Astrocyte of the spinal cord (primary cell): ENCODE measurements around the gene CELSR3.
A peak's percentile ranks its signal among the peaks of the same experiment; 100 is the strongest.

ENCODE experiments used
- DNase-seq: peaks from one replicate; pipeline ENCODE4 v3.0.0; 2011; ENCODE audit warnings: low read depth, low spot score
- H3K4me3 ChIP-seq: 2 replicates; pipeline ENCODE4 v1.5.1; 2011; ENCODE audit warnings: low read depth, mild to moderate bottlenecking, low read length, moderate library complexity
- in situ Hi-C: cut with HindIII; loops from 2 replicates; pipeline ENCODE4 v1.10.0; 2017; ENCODE audit warnings: low sequenced_read_pairs
- TF ChIP-seq, protein P1 (sequence below): IDR thresholded peaks from 2 replicates; pipeline ENCODE4 v1.5.1; 2012; ENCODE audit warnings: low read depth, mild to moderate bottlenecking, low read length, inconsistent platforms

CELSR3 gene

DNA sequence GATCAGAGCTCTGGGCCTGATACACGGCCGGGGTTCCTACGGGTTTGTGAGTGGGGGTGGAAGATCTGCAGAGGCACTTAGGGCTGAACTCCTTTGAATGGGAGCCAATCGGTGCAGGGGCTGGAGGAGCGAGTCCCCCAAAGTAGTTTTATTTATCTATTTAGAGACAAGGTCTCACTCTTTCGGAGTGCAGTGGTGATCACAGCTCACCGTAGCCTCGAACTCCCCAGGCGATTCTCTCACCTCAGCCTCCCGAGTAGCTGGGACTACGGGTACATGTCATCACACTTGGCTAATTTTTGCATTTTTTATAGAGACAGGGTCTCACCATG, 1.6 kb upstream of the CELSR3 start:
- in situ Hi-C loops = no loop called here
- DNase-seq = no peak
- H3K4me3 ChIP-seq = peak overlapping the region; percentile 57
- TF ChIP-seq, protein P1, sequence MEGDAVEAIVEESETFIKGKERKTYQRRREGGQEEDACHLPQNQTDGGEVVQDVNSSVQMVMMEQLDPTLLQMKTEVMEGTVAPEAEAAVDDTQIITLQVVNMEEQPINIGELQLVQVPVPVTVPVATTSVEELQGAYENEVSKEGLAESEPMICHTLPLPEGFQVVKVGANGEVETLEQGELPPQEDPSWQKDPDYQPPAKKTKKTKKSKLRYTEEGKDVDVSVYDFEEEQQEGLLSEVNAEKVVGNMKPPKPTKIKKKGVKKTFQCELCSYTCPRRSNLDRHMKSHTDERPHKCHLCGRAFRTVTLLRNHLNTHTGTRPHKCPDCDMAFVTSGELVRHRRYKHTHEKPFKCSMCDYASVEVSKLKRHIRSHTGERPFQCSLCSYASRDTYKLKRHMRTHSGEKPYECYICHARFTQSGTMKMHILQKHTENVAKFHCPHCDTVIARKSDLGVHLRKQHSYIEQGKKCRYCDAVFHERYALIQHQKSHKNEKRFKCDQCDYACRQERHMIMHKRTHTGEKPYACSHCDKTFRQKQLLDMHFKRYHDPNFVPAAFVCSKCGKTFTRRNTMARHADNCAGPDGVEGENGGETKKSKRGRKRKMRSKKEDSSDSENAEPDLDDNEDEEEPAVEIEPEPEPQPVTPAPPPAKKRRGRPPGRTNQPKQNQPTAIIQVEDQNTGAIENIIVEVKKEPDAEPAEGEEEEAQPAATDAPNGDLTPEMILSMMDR = no peak

DNA sequence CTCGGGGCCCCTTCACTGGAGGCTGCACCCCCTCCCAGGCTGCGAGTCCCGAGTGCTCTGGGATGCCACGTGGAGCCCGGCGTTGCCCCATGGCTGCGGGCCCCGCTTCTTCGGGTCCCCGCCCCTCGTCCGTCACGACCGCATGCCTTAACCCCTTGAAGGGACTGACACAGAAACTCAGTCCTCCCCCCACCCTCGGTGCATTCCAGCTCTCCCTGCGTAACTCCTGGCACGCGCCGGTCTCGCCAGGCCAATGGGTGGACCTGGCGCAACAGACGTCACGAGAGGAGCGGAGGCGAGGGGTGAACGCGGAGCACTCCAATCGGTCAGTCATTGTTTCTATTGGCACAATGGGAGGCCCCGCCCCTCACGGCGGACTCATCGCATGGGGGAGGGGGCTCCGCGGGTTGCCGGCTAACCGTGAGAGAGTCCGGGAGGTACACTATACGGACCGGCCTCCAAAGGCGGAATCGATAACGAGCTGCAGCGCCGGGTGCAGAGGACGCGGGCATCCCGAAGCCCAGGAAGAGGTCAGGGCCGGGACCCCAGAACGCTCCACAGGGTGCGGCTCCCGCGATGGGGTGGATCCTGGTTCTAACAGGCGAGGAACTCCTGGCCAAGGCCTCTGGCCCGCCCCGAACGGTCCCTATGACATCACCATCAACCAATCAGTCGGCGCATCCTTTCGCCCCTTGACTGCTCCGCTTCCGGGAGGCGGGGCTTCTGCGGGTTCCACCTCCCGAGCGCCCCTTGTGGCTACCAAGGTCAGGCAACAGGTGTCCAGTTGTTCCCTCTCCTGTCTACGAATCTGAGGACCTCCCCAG, 1.0 kb upstream of the CELSR3 start:
- TF ChIP-seq, protein P1 = peak; percentile 85
- peak overlapping the region; percentile 57 for H3K4me3 ChIP-seq
- peak; percentile 97 for DNase-seq
- in situ Hi-C loops = no loop called here

DNA sequence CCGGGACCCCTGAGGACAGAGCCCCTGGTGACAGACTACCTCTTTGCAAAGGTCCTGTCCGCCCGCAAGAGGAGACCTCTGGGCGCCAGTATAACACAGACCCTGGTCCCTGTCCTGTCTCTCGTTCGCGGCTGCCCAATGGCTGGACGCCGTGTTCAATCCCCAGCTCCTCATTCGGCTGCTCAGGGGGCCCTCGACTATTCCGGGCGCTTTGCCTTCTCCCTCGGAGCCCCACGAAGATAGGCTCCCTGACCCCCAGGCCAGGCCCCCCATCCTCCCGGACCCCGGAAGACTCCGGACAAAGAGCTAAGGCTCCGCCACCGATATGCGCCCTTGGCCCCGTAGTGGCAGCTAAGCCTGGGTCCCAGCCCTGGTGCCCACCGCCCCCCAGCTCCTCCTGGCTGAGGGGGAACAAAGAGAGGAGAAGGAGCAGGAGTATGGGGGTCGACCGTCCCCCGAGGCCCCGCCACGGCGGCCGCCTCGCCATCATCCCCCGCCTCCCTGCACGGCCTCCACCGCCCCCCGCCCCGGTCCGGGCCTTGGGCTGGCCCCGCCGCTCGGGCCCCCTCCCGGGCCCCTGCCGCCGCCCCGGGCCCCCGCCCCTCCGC, 437 bp downstream of the CELSR3 start:
- in situ Hi-C loops = no loop called here
- H3K4me3 ChIP-seq = no peak overlapping the region
- TF ChIP-seq, protein P1 = no peak
- DNase-seq = no peak

DNA sequence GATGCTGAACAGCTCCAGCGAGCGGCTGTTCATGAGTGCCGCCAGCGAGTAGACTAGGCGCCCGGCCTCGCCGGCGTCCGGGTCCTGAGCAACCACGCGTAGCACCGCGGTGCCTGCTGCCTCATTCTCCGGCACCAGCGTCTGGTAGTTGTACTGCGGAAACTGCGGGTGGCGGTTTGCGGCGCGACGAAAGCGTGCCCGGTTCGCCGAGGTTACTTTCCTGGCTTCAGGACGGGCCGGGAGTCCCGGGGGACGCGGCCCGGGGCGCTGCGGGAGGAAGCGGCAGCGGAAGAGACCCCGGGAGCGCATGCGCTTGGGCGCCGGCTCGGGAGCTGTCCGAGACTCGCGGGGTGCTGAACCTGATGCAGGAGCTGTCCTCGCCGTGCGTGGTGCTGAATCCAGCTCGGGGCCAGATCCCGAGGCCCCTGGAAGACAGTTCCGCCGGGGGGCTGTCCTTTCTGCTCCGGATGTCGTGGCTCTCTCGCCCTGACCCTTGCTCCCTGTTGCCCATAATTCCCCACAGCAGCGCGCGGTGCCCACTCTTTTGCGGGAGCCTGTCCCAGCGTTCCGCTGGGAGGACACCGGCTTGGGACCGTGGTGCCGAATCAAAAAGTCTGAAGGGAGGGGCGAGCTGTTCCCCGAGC, 1.1 kb downstream of the CELSR3 start:
- TF ChIP-seq, protein P1 = no peak
- DNase-seq = peak; percentile 44
- peak overlapping the region; percentile 31 for H3K4me3 ChIP-seq
- in situ Hi-C loops = no loop called here

DNA sequence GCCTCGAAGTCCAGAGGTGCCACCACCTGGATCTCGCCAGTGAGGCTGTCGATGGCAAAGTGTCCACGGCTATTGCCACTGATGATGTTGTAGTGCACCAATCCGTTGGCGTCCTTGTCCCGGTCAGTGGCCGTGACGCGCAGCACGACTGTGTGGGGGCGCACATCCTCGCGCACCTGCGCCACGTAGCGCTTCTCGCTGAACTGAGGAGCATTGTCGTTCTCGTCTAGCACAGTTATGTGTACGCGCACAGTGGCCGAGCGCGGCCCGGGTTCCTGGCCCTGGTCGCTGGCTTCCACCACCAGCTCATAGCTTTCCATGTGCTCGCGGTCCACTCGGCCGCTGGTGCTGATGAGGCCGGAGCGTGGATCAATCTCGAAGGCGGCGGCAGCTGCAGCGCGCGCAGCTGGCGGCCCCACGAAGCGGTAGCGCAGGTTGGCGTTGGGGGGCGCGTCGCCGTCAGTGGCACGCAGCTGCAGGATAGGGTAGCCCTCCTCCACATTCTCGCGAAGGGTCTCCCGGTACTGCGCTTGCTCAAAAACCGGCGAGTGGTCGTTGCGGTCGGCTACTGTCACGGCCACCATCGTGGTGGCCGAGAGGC, 1.8 kb downstream of the CELSR3 start:
- DNase-seq = no peak
- H3K4me3 ChIP-seq = peak overlapping the region; percentile 31
- in situ Hi-C loops = no loop called here
- TF ChIP-seq, protein P1 = no peak

DNA sequence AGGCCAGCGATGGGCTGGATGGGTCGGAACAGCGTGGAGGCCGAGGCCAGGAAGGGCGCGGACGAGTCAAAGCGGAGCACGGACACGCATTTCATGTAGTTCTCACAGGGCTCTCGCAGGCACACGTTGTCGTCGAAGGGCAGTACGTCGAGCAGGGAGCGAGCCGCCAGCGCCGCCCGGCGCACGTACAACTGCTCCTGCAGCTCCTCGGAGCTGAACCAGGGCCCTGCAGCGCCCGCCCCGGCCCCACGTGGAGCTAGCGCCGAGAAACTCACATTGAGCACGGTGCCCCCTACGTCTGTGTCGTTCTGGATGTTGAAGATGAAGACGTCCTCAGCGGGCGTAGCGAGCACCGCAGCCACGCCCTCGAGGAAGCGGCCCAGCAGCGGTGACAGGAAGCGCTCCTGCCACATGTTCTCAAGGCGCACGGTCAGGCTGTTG, 5.8 kb downstream of the CELSR3 start:
- DNase-seq = no peak
- H3K4me3 ChIP-seq = no peak overlapping the region
- in situ Hi-C loops = no loop called here
- TF ChIP-seq, protein P1 = no peak
